Stimulated activated CD4-positive, alpha-beta T cell treated with anti-CD3 and anti-CD28 coated beads, Interleukin-1b, Interleukin-23, amount 100 ng/mL, for 4 hours (primary cell): ENCODE data around the gene STON2.
"Not testable (repeated sequence)": the region's sequence is repeated elsewhere in the genome, so short reads cannot be mapped to it uniquely, and the experiment has no call there.

Source experiments
- DNase-seq, 2 donors: peaks; one replicate each; pipeline ENCODE4 v3.0.0-alpha.2; 2020; ENCODE audit warnings: low read depth in 2 of 2

Gene STON2

GRCh38 chr14:81268016-81268416 lies 132.1 kb downstream of the STON2 start:
- no peak for DNase-seq

- no peak for DNase-seq
These were observed 134.4 kb downstream of the STON2 start for GRCh38 chr14:81265636-81266169.

GRCh38 chr14:81264671-81265070 lies 135.5 kb downstream of the STON2 start:
- DNase-seq: no peak

- DNase-seq: no peak
These were observed 136.2 kb downstream of the STON2 start for GRCh38 chr14:81263777-81264410.

GRCh38 chr14:81261176-81261575 lies 138.9 kb downstream of the STON2 start:
- DNase-seq: no peak

- DNase-seq: no peak
These were observed 139.4 kb downstream of the STON2 start for GRCh38 chr14:81260732-81261131.

GRCh38 chr14:81256289-81256960 lies 143.7 kb downstream of the STON2 start:
- DNase-seq: no peak

GRCh38 chr14:81252278-81252677 lies 147.8 kb downstream of the STON2 start:
- no peak for DNase-seq

- DNase-seq: no peak
These were observed 152.8 kb downstream of the STON2 start for GRCh38 chr14:81247271-81247766.

GRCh38 chr14:81246461-81247270 lies 153.5 kb downstream of the STON2 start:
- no peak for DNase-seq

- no peak for DNase-seq
These were observed 154.4 kb downstream of the STON2 start for GRCh38 chr14:81245771-81246170.

- not testable (repeated sequence) for DNase-seq
These were observed 155.7 kb downstream of the STON2 start for GRCh38 chr14:81244431-81244830.

- DNase-seq: no peak
These were observed 156.6 kb downstream of the STON2 start for GRCh38 chr14:81243499-81243898.

GRCh38 chr14:81236849-81237248 lies 163.3 kb downstream of the STON2 start:
- DNase-seq: not testable (repeated sequence)

GRCh38 chr14:81236138-81236537 lies 164.0 kb downstream of the STON2 start:
- DNase-seq: no peak

GRCh38 chr14:81235096-81235495 lies 165.0 kb downstream of the STON2 start:
- no peak for DNase-seq

GRCh38 chr14:81234278-81234677 lies 165.8 kb downstream of the STON2 start:
- DNase-seq: no peak

GRCh38 chr14:81233615-81234014 lies 166.5 kb downstream of the STON2 start:
- no peak for DNase-seq

GRCh38 chr14:81231540-81231939 lies 168.6 kb downstream of the STON2 start:
- no peak for DNase-seq

- no peak for DNase-seq
These were observed 175.9 kb downstream of the STON2 start for GRCh38 chr14:81224222-81224621.

GRCh38 chr14:81223788-81224187 lies 176.3 kb downstream of the STON2 start:
- DNase-seq: not testable (repeated sequence)

- no peak for DNase-seq
These were observed 177.4 kb downstream of the STON2 start for GRCh38 chr14:81222691-81223090.
